Measurements from ENCODE around the gene RAB28.

- TF ChIP-seq, protein P1, sequence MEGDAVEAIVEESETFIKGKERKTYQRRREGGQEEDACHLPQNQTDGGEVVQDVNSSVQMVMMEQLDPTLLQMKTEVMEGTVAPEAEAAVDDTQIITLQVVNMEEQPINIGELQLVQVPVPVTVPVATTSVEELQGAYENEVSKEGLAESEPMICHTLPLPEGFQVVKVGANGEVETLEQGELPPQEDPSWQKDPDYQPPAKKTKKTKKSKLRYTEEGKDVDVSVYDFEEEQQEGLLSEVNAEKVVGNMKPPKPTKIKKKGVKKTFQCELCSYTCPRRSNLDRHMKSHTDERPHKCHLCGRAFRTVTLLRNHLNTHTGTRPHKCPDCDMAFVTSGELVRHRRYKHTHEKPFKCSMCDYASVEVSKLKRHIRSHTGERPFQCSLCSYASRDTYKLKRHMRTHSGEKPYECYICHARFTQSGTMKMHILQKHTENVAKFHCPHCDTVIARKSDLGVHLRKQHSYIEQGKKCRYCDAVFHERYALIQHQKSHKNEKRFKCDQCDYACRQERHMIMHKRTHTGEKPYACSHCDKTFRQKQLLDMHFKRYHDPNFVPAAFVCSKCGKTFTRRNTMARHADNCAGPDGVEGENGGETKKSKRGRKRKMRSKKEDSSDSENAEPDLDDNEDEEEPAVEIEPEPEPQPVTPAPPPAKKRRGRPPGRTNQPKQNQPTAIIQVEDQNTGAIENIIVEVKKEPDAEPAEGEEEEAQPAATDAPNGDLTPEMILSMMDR (conservative IDR thresholded peaks at IDR 0.05; ENCODE audit: low read length): no peak
- TF ChIP-seq EZH2phosphoT487 (IDR thresholded peaks at IDR 0.05; ENCODE audit: borderline replicate concordance, low read depth, low read length): no peak
Observed at GRCh38 chr4:13368217-13368616, 115.9 kb downstream of the RAB28 start.
